SK-N-MC (cell line): ENCODE measurements around the gene SNRPA1.
"Not testable (repeated sequence)": the region's sequence is repeated elsewhere in the genome, so short reads cannot be mapped to it uniquely, and the experiment has no call there.

Source experiments
- FOXP2 ChIP-seq: optimal IDR thresholded peaks from 2 replicates; pipeline ENCODE3; 2011; ENCODE audit warnings: mild to moderate bottlenecking, moderate library complexity; ENCODE audit not compliant: insufficient read depth; ENCODE audit errors: extremely low read length, control extremely low read depth
- POLR2AphosphoS5 ChIP-seq: IDR thresholded peaks from 2 replicates; pipeline ENCODE4 v1.6.1; 2012; ENCODE audit warnings: mild to moderate bottlenecking, low read depth, low read length, borderline replicate concordance

GRCh38 chr15:101333907-101334789 is 39.1 kb upstream of the SNRPA1 start:
- not testable (repeated sequence) for TF ChIP-seq POLR2AphosphoS5, FOXP2
